ENCODE measurements around the gene ELK4. TPM values are rescaled to one million over a fixed set of nuclear protein-coding genes. Genes with fewer than 3 reads are reported as not detected.
"Not testable (repeated sequence)": the region's sequence is repeated elsewhere in the genome, so short reads cannot be mapped to it uniquely, and the experiment has no call there.

Gene ELK4
- total RNA-seq, 1 experiment from 2014 or later, result 13.3 TPM

DNA sequence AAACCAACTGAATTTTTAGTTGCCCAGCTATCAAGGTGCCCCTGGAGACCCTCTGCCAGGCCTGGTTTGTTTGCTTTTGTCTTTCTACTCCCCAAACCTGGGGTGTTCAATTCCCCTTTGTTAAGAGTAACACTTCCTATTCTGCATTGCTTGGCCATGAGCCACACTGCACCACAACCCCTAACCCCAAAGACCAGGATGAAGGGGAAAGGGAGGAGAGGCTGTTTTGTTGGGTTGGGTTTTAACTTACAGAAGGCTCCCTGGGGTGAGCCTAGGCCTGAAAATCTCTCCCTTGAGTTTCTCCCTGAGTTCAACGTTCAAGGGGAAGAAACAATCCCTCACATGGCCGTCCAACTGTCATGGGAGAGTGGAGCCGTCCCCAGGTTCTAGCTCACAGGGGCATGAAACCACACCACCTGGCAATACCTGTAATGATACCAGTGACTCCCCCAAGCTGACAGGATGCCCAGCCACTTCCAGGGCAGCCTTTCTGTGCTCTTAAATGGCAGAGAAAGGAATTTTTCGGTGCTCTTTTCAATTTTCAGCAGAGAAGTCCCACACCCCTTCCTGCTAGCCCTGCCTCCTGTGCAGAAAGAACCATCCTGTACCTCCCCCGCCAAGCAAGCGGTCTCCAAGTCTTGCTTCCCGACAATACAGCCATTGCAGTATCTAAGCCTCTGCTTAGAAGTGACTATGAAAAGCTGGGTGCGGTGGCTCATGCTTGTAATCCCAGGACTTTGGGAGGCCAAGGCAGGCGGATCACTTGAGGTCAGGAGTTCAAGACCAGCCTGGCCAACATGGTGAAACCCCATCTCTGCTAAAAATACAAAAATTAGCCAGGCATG, 33.6 kb upstream of the ELK4 start:
- no peak for DNase-seq (ENCODE audit: low read depth)

DNA sequence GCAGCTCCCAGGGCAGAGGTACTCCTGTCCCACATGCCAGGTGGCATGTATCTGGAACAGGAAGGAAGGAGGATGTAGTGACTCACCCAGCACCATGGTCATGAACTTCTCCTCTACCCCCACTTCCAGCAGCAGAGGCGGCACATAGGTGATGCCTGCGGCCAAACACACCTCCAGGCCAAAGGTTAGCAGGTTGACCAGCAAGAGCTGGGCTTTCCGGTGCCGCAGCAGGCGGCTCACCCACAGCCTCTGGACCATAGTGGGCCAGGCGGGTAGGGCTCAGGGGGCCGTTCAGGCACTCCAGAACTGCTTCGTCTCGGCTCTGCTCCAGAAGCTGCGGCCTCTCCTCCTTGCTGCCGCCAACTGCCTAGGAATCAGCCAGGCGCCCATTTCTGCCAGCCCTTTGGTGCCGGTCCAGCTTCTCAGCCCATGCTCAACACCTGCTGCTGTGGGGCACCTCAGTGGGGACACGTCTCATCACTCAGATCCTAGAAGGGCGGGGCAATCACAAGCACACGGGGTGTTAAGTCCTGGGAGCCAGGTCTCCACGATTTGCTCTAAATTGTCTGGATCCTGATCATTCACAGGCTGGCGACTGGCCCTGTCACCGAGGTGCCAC, 32.7 kb upstream of the ELK4 start:
- DNase-seq (ENCODE audit: low read depth), result no peak

DNA sequence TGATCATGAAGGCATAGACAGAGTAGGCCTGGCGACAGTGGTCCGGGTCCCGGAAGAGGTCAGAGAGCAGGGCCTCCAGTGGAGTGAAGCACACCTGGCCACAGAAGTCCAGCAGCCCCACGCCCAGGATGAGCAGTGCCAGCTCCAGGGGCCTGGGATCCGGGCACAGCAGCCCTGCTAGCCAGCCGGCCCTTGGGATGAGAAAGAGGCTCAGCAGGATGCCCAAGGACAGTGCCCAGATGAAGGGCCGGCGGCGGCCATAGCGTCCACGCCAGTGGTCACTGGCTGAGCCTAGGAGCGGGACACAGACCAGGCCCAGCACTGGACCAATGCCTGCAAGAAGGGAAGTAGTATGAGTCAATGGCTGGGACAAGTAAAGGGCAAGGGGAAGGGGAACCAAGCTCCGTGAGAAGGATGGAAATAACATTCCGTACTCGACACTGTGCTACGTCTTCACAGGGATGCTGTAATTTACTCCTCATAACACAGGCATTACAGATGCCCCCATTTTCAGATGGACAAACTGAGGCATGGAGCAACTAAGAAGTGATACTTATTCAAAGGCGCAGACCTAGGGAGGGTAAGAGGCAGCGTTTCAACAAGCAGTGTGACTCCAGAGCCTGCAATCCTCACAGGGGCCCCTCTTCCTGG, 31.6 kb upstream of the ELK4 start:
- DNase-seq (ENCODE audit: low read depth), result no peak

DNA sequence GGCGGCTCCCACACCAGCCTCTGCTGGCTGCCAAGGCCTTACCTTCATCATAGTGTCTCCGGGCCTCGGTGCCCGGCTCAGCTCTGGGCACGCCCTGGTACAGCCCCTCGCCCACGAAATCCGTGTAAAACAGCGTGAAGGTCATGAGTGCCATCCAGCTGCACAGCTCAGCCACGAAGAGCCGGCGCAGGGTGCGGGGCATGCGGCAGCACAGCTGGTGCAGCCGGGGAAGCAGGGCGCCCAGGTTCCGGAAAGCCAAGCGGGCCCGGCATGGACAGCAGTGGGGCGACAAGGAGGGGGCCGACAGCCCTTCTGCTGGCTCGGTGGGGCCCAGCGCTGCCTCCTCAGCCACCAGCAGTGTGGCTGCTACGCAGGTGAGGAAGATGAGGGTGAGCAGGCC, 31.0 kb upstream of the ELK4 start:
- DNase-seq (ENCODE audit: low read depth), result no peak

DNA sequence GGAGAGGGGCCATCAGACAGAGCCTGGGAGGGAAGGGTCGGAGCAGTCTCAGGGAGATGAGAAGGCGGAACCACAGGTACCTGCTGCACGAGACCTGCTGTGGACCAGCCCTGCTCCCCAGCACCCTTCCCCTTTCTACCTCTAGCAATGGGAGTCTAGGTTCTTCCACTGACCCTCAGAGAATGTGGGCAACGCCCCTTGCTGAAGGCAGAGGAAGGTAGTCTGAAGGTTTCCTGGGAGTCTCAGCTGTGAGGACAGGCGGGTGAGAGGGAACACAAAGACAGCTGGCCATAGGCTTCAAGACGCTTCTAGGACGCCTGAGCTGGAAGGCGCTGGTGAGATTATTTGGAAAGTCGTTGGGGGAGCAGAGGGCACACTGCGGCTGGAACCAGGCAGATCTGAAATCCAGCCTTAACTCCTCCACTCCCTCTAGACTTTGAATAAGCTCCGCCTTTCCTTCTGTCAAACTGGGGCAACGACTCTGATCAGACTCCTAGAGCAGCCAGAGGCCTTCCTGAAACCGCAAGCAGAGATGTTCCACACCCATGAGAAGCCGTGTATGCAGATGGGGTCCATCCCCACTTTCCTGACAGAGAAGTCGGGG, 30.4 kb upstream of the ELK4 start:
- DNase-seq (ENCODE audit: low read depth), result no peak

DNA sequence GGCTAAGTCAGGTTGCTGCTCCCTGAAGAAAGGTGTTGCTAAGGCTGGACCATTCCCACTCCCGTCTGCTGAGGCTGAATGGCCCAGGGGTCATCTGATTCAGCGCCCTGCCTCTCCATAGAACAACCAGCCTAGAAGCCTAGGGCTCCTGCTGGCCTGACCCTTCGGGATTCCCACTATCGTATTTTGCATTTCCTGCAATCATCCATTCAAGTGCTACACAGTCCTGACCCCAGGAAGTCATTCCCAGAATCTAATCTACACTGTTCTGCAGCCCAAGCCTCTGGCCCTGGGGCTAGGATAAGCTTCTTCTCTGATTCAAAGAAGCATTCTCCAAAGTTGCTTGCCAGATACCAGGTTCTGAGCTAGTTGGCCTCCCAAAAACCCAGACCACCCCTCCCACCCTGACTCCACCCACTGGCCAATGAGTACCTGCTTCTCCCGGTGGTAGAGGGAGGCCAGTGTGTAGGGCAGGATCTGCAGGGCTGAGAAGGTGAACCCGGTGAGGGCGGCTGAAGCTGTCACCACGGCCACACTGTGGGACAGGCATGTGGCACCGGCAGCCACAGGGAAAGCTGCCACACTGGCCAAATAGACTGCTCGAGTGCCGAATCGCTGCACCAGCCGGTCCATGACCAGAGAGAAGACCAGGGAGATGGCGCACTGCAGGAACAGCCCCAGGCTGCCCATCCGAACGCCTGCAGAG, 29.8 kb upstream of the ELK4 start:
- no peak for DNase-seq (ENCODE audit: low read depth)

DNA sequence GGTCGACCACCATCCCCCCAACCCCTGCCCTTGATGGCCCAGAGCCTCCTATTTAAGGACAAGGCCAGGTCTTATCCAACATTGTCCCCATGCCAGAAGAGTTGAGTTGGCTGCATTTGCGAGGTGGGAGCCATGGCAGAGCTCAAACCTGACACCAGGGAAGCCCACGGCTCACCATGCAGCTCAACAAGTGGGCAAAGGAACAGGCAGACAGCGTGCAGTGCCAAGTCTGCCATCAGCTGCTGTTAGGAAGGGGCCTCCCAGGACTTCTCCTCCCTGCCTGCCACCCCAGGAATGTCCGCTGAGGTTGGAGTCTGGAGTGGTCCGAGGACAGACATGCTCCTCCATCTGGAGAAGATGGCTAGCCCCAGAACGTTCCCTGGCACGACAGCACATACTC, 28.6 kb upstream of the ELK4 start:
- no peak for DNase-seq (ENCODE audit: low read depth)

DNA sequence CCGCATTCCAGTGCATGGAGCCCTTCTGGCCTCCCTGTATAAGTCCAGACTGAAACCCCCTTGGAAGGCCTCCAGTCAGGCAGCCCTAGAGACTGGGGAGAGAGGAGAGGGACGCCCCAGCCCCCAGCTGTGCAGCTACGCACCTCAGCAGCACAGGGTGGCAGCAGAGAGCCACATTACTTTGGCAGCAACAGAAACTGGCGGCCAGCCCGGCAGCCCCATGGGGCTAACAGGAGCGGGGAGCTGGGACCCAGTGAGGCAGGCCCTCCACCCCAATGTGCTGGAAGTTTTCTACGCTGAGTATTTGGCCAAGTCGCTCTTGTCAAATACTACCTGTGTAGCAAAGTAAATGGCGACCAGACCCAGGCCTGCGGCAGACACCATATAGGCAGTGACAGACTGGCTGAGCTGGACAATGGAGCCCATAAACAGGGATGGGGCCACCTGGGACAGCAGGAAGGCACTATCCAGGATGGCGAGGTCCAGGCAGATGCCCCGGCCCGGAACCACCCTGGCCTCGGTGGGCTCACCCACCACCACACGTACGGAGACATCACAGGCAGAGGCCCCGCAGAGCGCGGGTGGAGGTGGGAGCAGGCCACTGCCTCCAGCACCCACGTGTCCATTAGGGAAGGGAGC, 27.3 kb upstream of the ELK4 start:
- peak; percentile 46 for DNase-seq (ENCODE audit: low read depth)

DNA sequence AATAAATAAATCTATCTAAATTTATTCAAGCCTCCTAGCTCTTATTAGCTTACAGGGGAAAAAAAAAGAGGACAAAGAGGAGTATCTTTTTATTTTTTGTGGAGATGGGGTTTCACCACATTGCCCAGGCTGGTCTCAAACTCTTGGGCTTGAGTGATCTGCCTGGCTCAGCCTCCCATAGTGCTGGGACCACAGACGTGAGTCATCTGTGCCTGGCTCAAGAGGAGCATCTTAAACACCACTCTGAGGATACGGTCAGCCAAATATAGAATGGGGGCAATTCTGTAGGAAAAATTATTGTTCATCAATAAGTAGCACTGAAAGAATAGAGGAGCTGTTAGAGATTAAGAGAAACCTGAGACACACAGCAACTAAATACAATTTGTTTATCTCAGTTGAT, 24.4 kb upstream of the ELK4 start:
- DNase-seq (ENCODE audit: low read depth), result peak; percentile 58

DNA sequence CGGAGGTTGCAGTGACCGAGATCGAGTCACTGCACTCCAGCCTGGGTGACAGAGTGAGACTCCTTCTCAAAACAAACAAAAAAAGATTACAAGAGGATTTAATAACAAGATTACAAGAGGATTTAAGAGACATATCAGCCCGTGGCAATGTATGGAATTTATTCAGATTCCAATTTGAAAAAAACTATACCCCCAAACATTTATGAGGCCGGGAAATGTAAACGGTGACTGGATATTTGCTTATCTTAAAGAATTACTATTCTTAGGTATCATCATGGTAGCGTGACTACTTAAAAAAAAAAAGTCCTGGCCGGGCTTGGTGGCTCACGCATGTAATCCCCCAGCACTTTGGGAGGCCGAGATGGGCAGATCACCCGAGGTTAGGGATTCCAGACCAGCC, 21.2 kb upstream of the ELK4 start:
- DNase-seq (ENCODE audit: low read depth), result no peak

DNA sequence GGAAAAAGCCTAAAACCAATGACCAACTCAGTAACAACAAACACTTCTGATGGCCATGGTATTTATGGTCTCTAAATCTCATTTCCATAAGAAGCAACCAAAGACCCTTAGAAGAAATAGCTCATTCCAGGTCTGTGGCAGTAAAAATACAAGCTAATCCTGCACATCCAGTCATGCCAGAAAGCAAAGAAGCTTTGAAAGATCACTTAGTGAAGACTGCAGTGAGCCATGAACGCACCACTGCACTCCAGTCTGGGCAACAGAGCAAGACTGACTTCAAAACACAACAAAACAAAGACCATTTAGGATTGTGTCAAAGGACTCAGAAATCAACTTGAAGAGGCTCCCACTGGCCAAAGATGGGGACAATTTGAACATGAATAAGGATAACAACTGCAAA, 18.4 kb upstream of the ELK4 start:
- no peak for DNase-seq (ENCODE audit: low read depth)

DNA sequence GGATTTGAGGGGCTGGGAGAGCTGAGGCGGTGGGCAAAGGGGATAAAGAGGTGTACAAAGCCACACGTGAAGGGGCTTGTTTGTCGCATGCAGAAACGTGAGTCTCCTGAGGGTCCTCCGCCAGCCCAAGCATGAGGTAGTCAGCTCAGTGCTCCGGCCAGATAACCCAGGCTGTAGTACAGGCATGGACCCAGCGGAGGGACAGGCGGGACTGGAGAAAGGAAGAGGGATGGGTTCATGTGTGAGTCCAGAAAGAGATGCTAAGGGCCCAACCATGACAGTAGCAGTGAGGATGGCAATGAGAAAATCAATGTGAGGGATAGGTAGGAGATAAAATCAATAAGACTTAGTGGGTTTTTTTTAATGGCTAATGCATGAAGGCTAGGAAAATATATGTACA, 13.7 kb upstream of the ELK4 start:
- DNase-seq (ENCODE audit: low read depth), result no peak

DNA sequence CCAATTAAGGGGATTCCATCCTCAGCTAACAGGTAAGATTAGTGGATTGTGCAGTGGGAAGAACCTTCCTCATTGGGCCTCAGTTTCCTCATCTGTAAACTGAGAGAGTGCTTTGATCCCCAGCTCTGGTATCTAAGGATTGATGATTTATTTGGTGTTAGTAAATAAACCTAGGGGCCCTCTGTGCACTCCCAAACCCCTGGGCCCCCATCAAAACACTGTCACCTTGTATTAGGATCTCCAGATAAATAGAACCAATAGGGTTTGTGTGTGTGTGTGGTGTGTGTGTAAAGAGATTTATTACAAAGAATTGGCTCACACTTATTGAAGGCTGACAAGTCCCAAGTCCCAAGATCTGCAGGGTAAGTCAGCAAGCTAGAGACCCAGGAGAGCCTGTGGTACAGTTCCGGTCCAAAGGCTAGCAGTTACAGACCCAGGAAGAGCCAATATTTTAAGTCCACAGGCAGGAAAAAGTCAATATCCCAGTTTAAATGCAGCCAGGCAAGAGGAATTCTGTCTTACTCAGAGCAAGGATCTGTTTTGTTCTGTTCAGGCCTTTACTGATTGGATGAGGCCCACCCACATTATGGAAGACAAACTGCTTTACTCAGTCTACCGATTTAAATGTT, 11.0 kb upstream of the ELK4 start:
- DNase-seq (ENCODE audit: low read depth), result no peak

DNA sequence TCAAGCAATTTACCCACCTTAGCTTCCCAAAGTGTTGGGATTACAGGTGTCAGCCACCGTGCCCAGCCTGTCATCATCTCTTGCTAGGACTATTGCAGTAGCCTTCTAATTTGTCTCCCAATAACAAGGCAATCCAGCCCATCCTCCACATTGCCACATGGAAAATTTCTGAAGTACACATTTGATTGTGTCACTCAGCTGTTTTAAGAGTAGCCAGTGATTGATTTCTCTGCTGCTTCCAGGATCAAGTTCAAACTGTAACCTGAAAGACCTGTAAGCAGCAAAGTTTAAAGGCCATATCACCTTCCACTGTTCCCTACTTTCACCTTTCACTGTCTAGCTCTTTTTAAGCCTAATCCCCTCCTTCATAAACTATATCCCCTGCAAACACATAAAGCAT, 7.8 kb upstream of the ELK4 start:
- DNase-seq (ENCODE audit: low read depth), result no peak

DNA sequence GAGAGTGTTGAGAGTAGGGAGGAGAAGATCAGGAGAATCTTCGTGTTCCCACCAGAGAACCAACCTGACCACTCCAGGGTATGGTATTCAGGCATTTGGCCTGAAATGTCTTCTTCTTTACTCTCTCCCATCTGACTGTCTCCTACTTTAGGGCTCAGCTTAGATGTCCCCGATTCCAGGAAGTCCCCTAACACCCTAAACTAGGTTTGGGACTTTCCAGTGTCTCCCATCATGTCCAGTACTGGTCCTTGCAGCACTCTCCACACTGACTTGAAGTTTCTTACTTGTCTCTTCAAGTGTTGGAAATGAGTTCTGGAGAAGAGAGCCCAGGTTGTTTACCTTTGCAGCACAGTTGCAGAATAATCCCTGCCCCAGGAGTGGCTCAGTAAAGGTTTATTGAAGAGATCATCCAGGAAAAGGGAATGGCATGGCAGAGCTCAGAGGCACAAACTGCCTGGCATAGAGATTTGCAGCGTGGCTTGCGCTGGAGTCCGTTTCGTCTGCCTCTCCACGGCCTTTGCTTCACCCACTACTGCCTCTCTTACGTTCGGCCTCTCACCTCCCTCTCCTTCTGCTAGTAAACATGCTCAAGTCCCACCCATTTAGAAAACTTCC, 6.2 kb upstream of the ELK4 start:
- no peak for DNase-seq (ENCODE audit: low read depth)

DNA sequence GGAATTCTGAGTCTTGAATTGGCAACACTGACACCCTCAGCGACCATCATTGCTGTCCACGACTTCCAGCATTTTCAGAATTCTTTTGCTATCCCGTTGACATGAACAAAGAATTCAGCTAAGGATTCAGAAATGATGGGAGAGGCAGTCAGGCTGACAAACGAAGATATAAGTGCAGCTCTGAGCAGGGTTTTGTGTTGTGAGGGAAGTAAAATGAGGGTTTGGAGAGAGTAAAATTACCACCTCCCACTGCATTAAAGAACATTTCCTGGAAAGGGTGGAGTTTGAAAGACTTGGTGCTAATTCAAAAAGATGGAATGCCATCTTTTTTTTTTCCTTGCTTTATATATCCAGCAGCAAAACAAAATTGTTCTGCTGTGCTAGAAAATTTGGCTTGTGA, 4.9 kb upstream of the ELK4 start:
- DNase-seq (ENCODE audit: low read depth), result no peak

DNA sequence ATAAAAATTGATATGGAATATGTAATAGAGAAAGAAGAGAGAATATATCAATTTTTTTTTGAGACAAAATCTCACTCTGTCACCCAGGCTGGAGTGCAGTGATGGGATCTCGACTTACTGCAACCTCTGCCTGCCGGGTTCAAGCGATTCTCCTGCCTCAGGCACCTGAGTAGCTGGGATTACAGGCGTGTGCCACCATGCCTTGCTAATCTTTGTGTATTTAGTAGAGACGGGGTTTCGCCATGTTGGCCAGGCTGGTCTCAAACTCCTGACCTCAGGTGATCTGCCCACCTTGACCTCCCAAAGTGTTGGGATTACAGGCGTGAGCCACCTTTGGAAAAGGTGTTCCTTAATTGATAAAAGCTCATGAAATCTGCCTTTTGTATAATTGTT, 4.3 kb upstream of the ELK4 start:
- not testable (repeated sequence) for DNase-seq (ENCODE audit: low read depth)

DNA sequence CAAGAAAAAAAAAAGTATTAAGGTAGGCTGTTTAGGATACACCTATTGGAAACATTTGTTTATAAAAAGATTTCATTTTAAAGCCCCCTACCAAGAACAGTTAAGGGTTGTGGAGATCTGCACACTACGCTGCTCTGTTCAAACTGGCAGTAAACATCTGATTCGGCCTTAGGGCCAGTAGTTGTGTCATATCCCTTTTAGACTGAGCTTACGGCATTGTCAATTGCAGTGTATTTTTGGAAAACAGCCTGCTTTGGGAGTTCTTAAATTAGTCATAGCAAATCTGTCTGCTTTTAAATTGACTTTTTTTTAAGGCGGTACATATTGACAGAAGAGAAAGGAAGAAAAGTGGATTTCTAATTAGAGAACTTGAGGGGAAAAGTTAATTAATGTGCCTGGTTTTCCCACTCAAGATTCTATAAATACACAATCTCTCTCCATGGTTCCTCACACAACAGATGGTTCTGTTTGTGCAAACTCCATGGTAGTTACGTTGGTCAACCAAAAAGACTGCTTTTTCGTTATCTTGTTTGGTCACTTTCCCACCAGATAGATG, 1.7 kb upstream of the ELK4 start:
- no peak for DNase-seq (ENCODE audit: low read depth)

DNA sequence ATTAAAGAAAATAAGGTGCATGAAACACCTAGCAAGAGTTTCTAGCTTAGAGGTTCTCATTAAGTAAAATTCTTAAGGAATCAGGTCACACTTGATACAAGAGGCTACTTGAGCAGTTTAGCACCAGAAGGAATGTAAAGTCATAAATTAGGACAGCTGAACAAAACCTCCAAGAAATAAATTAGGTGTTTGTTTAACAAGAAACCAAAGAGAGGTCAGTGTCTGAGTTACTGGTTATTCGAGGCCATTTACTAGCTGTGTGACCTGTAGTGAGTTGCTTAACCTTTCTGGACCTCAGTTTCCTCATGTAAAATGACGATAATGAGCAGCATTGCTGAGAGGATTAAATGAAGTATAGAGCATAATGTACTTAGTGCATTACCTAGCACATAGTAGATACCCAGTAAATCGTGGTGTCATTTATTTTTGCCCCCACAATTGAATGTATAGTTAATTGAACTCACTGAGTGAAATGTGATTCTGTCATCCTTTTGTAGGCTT, 908 bp upstream of the ELK4 start:
- DNase-seq (ENCODE audit: low read depth), result no peak
